Thyroid gland (tissue), 4 donors: ENCODE results near the gene SDR42E2.

Experiments used
- CTCF ChIP-seq, 6 experiments: fragments of 200-600 bp in 3 of 6; fragments of 450-650 bp in 3 of 6; sonication (generic) in 3 of 6; IDR thresholded peaks; one replicate each; pipeline ENCODE4 v1.5.1; 2016 to 2019; ENCODE audit warnings: antibody characterized with exemption in 6 of 6, mild to moderate bottlenecking in 2 of 6, inconsistent platforms in 1 of 6, moderate library complexity in 1 of 6
- POLR2A ChIP-seq, 2 donors: fragments of 450-650 bp; IDR thresholded peaks; one replicate each; pipeline ENCODE4 v1.6.1; 2017; ENCODE audit warnings: antibody characterized with exemption in 2 of 2, mild to moderate bottlenecking in 2 of 2, moderate library complexity in 1 of 2

DNA sequence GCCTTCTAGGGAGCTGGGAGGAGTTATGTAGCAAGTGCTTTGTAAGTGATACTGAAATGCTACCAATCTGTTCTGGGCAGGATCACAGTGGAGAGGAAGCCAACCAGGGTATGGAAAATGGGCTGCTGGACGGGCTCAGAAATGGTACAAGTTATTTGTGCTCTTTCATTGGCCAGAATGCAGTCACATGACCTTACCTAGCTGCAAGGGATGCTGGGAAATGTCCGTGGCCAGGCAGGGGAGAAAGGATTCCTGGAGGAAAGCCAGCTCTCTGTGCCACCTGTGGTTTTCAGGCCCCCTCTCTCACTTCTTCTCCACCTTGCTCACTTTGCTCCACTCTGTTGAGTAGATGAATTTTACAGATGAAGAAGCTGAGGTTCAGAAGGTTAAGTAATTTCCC lies 48.5 kb downstream of the SDR42E2 start:
- TF ChIP-seq CTCF (IDR thresholded peaks at IDR 0.05) (no peak), POLR2A (IDR thresholded peaks at IDR 0.05) (no peak)
